HG03103 (cell line): Measurements from ENCODE around the gene ARAP2.
A peak's percentile ranks its signal among the peaks of the same experiment; 100 is the strongest.

ENCODE experiments used
- ATAC-seq: cut with Tn5 transposase; IDR thresholded peaks from one replicate; pipeline ENCODE4 v1.9.1; 2021; ENCODE audit warnings: low read depth; ENCODE audit not compliant: unreplicated experiment

Gene ARAP2, protein sequence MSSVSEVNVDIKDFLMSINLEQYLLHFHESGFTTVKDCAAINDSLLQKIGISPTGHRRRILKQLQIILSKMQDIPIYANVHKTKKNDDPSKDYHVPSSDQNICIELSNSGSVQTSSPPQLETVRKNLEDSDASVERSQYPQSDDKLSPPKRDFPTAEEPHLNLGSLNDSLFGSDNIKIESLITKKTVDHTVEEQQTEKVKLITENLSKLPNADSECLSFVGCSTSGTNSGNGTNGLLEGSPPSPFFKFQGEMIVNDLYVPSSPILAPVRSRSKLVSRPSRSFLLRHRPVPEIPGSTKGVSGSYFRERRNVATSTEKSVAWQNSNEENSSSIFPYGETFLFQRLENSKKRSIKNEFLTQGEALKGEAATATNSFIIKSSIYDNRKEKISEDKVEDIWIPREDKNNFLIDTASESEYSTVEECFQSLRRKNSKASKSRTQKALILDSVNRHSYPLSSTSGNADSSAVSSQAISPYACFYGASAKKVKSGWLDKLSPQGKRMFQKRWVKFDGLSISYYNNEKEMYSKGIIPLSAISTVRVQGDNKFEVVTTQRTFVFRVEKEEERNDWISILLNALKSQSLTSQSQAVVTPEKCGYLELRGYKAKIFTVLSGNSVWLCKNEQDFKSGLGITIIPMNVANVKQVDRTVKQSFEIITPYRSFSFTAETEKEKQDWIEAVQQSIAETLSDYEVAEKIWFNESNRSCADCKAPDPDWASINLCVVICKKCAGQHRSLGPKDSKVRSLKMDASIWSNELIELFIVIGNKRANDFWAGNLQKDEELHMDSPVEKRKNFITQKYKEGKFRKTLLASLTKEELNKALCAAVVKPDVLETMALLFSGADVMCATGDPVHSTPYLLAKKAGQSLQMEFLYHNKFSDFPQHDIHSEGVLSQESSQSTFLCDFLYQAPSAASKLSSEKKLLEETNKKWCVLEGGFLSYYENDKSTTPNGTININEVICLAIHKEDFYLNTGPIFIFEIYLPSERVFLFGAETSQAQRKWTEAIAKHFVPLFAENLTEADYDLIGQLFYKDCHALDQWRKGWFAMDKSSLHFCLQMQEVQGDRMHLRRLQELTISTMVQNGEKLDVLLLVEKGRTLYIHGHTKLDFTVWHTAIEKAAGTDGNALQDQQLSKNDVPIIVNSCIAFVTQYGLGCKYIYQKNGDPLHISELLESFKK (N-terminal part only)

GRCh38 chr4:36244257-36245082 is at the start of gene ARAP2:
Gene ARAP2, minus strand, starts transcription at chr4:36244514. Its CDS starts 15,028 bp downstream, at chr4:36229486.
- ATAC-seq = peak; percentile 49

GRCh38 chr4:36292556-36293188 is 48.4 kb upstream of the ARAP2 start:
- ATAC-seq = no peak

DNA sequence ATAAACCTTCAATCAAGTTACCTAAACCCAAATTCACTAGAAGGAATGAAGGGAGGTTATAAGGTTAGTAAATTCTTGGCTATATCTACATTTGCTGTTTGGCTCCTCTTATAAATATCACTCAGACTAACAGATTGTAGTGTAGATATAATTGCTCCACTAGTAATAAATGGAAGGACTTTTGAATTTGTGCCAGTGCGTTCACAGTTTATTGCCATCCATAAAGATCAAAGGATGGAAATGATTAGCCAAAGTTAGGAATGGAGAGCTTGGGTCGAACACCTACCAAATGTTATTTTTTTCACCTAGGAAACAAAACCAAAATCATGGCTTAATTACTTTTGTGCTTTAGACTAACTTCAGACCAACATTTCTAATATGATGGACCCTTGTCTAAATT is 46.3 kb upstream of the ARAP2 start:
- no peak for ATAC-seq

GRCh38 chr4:36288731-36289426 is 44.6 kb upstream of the ARAP2 start:
- ATAC-seq = no peak

DNA sequence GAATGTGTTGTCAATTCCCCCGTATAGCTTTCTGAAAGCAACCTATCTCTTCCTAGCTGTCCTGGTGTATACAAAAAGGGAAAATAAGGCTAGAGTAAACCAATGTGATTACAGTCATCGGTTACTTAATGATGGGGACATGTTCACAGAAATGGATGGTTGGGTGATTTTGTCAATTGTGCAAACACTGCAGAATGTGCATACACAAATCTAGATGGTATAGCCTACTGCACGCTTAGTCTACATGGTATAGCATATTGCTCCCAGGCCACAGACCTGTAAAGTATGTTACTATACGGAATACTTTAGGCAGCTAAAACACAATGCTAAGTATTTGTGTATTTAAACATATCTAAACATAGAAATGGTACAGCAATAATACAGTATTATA is 42.2 kb upstream of the ARAP2 start:
- peak; percentile 14 for ATAC-seq

GRCh38 chr4:36285784-36286480 is 41.6 kb upstream of the ARAP2 start:
- ATAC-seq = peak; percentile 97

GRCh38 chr4:36283912-36284465 is 39.7 kb upstream of the ARAP2 start:
- no peak for ATAC-seq

DNA sequence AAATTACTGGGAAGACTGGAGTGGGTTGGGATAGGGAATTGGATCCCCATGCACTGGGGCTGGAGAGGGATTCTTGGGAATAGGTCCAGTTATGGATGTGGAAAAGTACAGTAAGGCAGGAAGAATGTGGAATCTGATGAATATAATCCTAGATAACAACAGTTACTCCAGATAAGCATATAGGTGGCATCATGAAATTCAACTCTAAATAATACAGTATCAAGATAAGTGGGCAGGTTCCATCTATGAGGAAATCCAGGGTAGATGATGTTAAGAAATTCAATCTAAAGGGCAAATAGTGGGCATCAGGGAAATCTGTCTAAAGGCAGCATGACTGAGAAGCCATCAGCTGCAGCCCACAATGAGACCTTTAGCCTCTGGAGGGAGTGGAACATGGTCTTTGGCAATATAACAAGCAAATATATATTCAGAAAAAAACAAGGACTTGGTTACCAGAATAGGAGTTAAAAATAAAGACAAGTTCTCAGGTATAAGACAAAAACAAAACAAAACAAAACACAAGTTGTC is 38.3 kb upstream of the ARAP2 start:
- no peak for ATAC-seq

DNA sequence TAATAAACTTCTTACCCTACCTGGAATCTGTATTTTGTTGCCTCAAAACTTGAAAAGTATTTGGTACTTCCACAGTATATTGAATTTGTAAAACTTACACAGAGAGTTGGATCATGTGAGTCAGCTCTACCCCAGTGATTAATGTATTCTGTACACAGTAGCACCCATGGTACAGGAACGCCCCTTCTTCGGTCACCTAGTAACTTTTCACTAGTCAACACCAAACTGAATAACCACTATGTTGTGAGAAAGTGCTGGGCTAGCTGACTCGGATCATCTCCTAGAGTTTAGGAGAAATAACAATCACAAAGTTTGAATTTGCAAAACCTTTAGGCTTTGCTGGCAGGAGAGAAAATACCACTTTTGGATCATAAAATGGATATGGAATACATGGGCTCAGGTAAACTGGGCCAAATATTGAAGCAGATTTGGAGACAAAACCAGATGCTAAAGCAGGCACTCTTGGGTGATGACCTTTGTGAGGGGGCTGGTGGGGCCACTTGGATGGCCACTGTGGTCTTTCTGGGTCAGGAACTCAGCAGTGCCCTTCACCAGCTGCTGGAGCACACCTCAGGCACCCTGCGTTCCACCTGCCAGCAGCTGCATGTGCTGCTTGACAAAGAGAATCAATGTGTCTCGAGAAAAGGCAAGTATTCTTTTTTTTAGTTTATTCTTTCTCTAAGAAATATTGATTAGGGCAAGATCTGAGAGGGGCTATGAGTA is 37.2 kb upstream of the ARAP2 start, which contains the start of gene DTHD1:
Gene DTHD1 (plus strand): TSS at position 233 of the 723 bp plus-strand sequence. CDS start 143 bp downstream, at position 376.
- no peak for ATAC-seq

DNA sequence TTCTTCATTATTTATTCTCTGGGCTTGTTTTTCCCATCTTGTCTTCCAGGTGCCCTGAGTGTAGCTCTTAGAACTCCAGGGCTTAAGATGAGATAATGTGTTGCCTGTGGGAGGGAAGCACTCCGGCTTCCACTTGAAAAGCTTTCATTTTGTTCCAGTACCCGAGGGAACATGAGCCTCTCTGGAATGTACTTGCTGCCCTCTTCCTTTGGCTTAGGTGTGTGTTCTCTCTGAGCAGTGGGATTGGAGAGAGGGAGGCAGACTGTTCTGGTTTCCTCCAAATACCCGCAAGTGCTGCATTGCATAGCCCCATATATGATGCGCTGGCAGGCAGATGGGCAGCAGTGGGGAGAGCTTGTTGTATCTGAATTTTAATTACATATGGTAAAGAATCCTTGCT is 36.2 kb upstream of the ARAP2 start:
- ATAC-seq = no peak

DNA sequence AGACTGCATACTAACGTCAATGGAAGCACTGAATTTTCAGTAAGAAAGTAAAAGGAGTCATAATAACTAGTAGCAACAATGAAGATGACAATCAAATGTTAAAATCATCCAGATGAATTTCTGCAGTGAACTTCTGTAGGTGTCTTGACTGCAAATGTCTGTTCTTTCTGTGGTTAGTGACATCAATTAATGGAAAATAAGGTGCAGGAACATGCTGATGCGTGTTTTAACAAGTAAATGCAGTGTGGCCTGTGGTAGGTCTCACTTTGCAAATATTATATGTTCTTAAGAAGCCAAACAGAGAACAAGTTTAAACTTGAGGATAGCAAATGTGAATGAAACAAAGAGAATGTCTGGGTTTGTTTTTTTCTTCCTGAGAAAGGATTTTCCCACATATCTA is 34.5 kb upstream of the ARAP2 start:
- ATAC-seq = no peak

DNA sequence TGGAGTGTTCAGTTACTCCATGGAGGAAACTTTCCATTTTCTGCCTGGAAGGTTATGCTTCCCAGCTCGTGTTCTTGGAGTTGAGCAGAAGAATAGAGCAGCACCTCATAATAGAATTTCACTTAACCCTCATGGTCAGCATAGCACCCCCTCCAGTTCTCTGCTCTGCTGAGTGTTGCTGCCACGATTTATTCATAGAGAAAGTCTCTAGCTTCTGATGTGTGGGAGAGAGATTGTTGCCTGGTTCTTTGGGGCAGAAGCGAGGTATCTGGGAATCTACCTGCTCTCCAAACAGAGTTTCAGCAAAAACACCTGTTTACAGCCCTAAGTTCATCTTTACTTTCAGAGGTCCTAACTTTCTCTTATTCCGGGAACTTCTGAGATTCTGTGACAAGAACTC is 33.2 kb upstream of the ARAP2 start:
- ATAC-seq = no peak

DNA sequence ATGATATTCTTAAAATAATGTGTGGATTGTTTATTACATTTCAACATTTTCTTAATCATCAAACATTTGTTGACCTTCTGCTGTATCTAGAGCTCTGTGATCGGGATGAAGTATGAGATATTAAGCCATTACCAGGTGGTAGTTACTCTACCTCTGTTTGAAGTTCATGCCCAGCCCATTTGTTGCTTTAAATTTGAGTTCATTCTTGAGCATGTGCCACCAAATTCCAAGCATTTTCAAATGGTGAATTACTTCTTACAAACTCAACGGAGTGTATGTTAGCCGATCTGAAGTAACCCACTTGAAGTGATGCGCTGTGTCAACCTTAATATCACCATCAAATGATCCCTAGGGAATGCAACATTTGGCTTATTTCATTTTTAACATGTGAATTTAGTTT is 29.8 kb upstream of the ARAP2 start:
- no peak for ATAC-seq

DNA sequence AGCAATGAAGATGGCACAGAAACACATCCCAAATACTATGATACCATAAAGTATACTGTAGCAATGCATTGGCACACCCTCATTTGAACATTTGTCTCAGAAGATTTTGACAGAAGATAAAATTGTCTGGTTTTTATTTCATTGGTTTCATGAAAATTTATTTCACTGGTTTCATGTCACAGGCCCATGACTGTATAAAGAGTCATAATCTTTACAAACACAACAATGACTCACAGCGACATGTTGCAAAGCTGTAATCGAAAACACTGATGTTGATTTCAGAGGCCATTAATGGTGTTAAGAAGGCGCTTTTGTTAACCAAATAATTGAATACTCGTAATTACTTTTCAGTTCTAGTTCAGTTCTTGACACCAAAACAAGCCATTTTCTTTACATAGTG is 29.0 kb upstream of the ARAP2 start:
- no peak for ATAC-seq

- ATAC-seq = no peak
Measured at GRCh38 chr4:36269533-36270173, 25.3 kb upstream of the ARAP2 start.

- no peak for ATAC-seq
Measured at GRCh38 chr4:36269101-36269500, 24.8 kb upstream of the ARAP2 start.
